Stimulated activated CD4-positive, alpha-beta T cell treated with anti-CD3 and anti-CD28 coated beads, Interleukin-2, amount 100 ng/mL, for 24 hours (primary cell): ENCODE measurements around the gene CGB7.

Experiments
- DNase-seq, 2 donors: peaks; one replicate each; pipeline ENCODE4 v3.0.0-alpha.2; 2020

The CGB7 gene

DNA sequence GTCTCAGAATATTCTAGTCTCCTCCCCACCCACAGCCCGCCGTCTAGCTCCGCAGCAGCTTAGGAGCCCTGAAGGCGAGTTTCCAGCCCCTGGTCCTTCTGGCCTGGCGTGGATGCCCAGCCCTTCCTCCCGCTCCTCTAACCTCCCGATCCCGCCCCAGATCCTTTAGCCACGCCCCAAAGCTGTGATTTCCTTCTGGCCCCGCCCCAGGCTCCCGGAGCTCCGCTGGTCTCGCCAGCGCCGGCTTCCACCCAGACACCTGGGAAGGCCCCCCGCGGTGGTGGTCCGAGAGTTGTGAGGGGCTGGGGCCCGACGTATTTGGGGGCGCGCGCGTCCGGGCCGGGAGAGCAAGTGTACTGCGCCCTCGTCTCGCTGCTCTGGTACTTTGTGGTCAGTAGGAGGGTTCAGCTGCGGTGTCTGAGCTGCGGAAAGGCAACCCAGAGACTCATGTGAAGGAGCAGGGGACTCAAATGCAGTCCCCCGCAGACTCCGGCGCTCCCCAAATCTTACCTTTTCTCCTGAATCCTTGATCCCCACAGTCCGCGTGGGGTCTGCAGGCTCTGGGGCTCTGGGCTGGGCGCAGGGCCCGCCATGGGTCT is at the start of gene CGB7:
TSS of gene CGB7 (minus strand) at position 114 of the 599 bp plus-strand sequence. CDS start 2,374 bp downstream, outside the sequence.
- peak; percentile 48 to 62 for DNase-seq

DNA sequence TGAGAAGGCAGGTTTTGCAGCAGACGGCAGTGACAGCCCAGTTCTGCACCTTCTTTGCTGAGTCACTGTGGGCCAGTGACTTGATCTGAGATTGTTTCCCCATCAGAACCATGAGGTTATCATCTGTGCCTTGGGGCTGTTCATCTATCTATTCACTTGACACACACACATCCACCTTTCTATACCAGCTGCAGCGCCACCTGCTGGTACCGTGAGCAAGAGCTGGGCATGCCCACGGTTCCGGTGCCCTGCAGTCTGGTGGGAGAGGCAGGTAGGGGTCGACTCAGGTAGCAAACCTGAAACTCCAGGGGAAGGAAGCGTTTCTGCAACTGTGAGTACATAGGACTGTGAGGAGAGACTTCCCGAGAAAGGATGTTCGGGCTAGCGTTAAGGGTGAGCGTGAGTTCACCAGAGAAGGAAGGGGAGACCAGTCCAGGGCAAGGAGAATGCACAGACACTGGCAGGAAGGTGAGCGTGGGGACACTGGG is 49.1 kb upstream of the CGB7 start:
- peak; percentile 75 to 78 for DNase-seq

DNA sequence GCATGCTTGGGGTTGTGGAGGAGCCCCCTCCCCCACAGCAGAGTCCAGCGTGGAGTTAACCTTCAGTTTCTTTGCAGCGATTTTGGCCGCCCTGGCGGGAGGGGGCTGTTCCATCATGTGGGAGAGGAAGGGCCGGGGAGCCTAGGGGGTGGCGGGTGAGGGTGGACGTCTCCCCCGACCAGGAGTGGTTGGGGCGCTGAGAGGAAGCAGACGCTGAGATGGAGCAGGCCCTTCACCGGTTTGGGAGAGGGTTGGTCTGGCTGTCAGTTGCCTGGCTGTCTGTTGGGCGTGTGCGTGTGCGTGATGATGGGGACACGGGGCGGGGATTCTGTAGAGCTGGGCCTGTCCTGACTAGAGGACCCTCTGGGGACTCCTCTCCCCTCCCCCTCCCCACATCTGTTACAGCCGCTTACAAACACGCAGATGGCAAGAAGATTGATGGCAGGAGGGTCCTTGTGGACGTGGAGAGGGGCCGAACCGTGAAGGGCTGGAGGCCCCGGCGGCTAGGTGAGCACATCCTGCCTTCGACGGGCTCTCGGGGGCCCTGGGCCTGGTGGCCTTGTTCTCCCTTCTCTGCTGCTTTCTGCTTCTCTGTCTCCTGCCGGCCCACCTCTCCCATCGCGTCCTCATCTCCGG is 46.8 kb upstream of the CGB7 start:
- no peak for DNase-seq

DNA sequence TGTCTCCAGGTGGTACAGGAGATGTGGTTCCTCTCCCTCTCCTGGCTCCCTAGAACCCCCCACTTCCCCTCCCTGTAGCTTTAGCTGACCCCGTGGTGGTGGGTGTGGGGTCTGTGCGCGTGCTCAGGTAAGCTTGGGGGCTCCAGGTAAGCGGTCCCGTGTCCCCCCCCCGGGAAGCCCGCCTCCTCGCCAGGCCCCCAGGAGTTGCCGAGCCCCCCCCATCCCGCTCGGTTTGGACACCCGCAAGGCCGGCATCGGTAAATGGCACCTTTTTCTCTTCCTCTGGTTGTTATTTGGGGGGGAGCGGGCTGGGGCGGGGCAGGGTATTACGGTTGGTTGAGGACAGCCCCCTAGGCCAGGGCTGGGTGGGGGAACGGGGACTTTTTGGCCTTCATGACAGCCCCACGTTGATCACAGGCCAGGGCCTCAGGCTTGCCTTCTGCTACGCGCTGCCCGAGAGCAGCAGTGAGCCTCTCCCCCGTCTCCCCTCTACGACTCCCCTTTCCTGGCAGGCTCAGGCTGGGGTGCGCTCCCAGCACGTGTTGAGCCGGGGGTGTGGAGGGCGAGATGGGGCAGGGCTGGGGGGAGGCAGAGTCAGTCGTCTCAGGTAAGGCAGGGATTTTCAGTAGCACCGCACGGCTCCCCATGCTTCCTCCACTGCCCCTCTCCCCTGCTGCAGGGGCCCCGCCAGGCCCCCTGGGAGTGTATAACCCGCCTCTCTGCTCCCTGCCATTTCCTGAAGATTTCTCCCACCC is 46.0 kb upstream of the CGB7 start:
- no peak for DNase-seq

DNA sequence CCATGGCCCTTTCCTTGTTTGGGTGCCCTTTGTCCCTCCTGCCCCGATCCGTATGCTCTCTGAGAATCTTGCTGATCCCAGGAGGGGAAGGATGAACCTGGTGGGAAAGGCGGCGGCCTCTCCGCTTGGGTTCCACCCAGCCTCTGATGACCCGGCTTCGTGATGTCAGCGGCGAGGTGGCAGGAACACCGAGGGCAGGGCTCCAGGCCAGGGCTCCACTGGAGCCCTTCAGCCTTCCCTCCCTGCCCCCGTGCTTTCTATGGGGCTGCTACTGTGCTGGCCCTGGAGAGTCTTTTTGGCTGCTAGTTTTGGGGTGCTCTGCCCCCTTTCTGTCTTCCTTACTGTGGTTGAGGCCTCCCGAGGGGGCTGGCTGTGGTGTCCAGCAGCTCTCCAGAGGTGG is 44.8 kb upstream of the CGB7 start:
- no peak for DNase-seq

DNA sequence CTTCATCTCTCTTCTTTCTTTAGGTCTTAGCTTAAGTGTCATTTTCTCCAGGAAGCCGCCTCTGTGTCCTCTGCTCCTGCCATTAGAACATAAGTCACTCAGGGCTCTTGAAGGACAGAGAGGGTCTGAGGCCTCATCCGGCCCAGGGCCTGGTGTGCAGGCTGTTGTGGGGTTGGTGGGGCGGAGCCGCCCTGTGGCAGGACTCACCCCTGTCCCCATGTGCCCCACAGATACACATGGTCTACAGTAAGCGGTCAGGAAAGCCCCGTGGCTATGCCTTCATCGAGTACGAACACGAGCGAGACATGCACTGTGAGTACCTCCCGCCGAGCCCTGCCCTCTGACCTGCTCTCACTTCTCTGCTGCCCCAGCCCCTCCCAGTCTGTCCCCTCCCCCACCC is 43.6 kb upstream of the CGB7 start:
- DNase-seq, result no peak

DNA sequence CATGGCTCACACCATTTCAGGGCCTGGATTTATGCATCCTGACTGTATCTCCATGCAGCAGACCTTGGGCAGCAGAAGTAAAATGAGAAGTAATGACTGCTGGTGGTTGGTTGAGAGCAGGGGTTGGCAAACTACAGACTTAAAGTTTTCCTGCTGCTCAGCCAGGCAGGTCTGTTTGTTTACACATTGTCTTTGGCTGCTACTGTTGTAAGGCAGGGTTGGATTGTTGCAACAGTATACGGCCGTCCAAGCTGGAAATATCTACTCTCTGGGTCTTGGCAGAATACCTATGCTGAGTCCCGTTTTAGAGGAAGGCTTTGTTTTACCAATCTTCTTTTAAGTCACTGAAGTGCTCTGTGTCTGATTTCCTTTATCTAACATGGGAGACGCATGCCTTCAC is 41.2 kb upstream of the CGB7 start:
- no peak for DNase-seq

DNA sequence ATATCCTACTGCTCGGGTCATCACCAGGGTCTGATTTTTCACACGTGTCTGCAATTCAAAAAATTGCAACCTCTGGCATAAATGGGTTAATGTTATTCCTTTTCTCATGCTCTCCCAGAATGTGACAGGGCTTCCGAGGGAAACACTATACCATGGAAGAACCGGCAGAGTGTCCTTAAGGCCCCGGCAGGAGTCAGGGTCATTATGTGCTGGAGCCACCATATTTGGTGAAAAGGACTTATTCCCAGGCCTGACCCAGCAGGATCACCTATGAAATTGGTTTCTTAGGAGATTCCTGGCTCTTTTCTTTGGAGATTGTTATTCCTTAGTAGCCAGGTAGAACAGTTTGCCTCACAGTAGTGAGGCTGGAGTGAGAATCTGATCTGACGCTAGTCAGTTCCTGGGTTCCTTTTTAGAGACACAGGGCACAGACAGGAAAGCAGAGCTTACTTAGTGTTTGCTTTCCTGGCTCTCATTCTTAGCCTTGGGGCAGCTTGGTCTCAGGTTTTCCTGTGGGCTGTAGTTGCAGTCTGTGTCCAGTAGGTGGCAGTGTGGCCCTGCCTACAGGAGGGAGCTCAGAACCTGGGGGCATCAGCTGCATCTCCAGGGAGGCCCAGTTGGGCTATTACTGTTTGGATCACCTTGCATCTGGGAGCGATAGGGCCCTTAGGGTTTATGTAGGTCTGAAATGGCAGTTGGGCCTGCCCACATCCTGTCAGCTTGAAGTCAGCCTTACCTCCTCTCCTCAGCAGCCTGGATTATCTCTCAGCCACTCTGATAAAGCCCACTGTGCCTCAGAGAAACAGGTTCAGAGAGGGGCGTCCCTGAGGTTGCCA is 40.1 kb upstream of the CGB7 start:
- peak; percentile 71 to 74 for DNase-seq

DNA sequence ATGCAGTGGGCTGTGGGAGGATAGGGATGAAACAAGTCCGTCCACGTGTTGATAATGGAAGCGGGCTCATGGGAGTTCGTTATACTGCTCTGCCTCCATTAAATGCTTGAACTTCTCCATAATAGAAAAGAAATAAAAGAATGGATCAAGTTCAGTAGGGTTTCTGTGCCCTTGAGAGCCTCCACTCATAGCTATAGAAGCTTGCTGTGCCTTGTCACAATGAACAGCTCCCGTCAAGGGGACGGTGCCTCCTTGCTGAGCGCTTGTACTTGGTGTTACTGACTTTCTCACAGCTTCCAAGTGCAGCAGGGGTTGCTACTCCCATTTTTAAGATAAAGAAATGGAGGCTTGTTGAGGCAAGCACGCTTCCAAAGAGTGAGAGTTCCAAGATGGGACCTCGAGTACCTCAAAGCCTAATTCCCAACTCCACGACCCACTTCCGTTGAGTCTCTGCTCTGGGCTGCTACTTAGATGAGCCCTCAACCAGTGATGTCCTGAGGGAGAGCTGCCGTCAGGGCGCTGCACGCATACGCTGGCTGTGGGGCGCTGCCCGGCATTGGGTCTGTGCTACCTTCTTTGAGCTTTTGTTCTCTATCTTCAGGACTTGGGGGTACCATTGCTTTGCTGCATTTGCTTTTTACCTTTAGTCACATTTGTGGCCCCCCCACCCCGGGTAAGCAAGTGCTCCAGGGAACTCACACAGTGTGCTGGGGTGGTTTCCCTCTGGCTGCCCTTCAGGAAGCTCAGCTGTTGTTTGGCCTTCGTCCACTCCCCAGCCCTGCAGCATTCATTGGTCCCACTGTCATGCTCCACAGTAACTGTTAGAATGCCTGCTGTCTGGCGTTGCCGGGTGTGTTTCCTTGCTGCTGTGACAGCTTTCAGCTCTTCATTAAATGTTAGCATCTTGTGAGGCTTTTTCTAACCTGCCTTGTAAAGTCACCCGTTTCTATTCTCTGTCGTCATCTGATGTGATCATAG is 37.2 kb upstream of the CGB7 start:
- DNase-seq, result no peak

DNA sequence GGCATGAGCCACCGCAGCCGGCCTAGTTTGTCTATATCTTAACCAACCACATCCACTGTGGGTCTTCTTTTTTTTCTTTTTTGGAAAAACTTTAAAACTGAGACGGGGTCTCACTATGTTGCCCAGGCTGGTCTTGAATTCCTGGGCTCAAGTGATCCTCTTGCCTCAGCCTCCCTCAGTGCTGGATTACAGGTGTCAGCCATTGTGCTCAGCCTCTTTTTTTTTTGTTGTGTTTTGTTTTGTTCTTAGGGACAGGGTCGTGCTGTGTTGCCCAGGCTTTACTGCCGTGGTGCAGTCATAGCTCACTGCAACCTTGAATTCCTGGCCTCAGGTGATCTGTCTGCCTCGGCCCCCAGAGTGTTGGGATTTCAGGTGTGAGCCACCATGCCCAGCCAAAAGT is 35.1 kb upstream of the CGB7 start:
- DNase-seq, result no peak

DNA sequence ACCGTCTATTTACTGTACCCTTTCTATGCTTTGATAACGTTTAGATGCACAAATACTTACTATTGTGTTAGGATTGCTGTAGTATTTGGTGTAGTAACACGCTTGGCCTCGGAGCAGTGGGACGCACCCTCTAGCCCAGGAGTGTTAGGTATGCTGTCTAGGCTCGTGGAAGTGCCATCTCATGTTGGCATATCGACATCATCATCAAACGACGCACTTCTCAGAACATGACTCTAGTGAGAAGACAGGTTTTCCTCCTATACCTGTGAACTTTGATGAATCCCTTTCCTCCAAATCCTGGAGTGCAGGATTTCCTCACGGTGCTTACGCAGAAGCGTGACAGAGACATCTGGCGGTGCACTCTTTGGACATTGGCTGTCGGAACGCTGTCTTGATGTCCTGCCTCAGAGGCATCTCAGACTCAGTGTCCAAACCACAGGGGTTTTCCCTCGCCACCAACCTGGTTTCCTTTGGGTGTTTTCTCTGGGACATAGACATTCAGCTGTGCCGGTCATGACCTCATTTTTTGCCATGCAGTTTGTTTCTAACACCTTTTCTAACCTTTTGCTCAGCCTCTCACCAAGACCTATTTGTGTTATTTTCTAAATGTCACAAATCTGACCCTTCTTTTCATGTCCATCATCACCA is 34.0 kb upstream of the CGB7 start:
- DNase-seq, result no peak

DNA sequence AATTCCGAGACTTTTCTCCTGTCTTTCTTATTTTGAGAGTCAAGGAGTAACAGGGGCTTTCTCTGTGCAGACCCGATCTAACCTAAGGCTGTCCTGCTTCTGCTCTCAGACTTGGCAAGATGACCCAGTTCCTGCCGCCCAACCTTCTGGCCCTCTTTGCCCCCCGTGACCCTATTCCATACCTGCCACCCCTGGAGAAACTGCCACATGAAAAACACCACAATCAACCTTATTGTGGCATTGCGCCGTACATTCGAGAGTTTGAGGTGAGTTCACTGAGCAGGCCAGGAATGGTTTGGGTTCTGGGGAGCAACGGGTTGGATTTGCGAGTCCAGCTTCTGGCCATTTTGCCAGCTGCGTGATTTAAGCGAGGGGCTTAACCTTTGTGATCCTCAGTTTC is 28.7 kb upstream of the CGB7 start:
- no peak for DNase-seq

DNA sequence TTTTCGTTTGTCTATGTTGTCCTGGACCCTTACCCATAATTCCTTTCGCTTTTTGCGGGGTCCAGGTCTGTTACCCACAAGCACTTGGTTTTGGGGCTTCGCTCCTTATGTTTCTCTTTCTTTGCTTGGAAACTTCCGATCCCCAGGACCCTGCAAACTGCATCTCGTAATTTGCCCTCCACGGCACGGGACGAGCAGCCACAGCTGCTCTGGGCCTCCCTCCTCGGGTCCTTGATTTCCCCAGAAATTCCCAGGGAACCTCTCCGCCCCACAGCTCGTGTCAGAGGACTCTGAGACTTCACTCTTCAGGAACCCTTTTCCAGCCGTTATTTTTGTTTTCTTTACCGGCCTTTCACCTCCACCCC is 28.3 kb upstream of the CGB7 start:
- no peak for DNase-seq

DNA sequence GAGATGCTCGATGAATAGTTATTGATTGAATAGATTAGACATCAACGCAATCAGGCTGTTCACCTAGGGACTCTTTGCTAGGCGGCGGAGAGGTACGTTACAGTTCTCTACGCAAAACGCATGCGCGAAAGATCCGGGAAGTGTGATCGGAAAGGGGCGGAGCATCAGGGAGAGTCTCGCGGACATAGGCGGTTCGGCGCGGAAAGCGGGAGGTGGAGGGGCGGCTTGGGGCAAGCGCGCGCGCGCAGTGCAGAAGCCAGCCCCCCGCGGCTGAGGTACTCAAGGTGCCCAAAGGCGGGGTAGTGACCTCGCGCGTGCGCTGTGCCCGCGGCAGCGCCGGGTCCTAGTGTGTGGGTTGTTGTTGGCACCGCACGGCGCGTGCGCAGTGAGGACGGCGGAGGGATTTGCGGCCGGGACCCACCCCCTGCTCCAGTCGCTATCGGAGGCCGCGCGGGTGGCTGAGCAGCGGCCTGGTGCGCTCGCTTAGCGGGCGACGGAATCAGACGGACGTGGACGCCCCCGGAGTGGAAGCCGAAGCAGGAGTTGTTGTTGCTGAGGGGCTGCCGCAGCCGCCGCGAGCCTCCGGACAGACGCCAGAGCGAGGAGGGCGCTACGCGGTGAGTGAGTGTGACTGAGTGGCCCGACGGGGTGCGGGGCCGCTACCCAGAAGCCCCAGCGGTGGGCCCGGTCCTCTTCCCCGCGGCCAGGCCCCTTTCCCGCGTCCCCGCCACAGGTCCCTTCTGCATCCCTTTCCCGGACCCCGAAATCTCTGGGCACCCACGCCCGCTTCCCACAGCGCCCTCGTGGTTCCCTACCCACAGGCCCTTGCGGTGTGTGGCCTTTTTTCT is 27.7 kb upstream of the CGB7 start, which contains the start of gene SNRNP70:
TSS of gene SNRNP70 (plus strand) at position 432 of the 848 bp plus-strand sequence. CDS start 964 bp downstream, outside the sequence.
- peak; percentile 98 to 99 for DNase-seq

DNA sequence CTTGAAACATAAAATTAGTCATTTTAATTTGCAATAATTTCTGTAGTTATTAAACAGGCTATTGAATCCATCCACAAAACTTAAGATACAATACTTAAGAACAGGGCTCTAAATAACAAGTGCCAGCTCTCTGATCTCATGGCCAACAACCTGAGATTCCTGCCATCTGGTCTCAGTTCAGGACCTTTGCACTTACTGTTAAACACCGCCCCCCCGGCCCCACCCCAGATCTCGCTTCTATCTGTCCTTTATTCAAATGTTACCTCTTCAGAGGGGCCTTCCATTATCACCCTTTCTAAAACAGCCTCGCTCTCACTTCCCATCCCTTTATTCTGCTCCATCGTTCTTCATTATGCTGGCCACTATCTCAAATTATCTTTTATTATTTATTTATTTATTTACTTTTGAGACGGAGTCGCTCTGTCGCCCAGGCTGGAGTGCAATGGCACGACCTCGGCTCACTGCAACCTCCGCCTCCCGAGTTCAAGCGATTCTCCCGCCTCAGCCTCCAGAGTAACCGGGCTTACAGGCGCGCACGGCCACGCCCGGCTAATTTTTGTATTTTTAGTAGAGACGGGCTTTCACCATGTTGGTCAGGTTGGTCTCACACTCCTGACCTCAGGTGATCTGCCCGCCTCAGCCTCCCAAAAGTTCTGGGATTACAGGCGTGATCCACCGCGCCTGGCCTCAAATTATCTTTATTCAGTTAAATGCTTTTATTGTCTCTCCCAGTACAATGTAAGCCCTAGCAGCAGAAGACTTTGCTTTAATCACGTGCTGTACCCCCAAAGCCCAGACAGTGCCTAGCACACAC is 26.9 kb upstream of the CGB7 start:
- no peak for DNase-seq

DNA sequence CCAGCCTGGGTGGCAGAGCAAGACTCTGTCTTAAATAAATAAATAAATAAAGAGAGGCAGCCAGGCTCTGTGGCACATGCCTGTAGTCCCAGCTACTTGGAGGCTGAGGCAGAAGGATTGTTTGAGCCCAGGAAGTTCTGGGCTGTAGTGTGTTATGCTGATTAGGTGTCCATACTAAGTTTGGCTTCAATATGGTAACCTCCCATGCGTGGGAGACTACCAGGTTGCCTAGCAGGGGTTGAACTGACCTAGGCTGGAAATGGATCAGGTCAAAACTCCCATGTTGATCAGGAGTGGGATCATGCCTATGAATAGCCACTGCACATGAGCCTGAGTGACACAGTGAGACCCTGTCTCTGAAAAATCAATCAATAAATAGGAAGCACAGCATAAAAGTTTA is 23.7 kb upstream of the CGB7 start:
- no peak for DNase-seq

DNA sequence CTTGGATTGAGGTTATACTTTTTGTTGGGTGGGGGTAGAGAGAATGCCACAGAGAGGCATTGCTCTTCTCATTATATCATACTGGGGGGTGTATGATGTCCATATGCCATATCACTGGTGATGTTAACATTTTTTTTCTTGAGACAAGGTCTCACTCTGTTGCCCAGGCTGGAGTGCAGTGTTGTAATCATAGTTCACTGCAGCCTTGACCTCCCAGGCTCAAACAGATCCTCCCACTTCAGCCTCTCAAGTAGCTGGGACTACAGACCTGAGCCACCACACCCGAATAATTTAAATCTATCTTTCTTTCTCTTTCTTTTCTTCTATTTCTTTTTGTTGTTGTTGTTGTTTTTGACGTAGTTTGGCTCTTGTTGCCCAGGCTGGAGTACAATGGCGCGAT is 22.8 kb upstream of the CGB7 start:
- DNase-seq, result no peak

DNA sequence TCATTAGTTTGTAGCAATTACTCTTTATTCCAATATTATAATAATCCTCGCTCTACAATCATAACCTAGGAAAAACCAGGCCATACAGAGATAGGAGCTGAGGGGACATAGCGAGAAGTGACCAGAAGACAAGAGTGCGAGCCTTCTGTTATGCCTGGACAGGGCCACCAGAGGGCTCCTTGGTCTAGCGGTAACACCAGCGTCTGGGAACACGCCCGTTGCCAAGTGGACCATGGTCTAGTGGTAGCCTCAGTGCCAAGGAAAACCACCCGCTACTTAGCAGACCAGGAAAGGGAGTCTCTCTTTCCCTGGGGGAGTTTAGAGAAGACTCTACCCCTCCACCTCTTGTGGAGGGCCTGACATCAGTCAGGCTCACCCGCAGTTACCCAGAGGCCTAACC is 17.3 kb upstream of the CGB7 start:
- DNase-seq, result peak in 1 of 2 donors; percentile 24
